Parathyroid adenoma (tissue), 2 donors: ENCODE measurements around the gene PIP5KL1.
A peak's percentile ranks its signal among the peaks of the same experiment; 100 is the strongest.

Experiments used
- H2AFZ ChIP-seq: fragments of 300-600 bp; sonication (generic); one replicate; pipeline ENCODE4 v1.7.0; 2017; ENCODE audit warnings: antibody characterized with exemption, mild to moderate bottlenecking
- H3K27ac ChIP-seq: fragments of 300-600 bp; sonication (generic); one replicate; pipeline ENCODE4 v1.7.0; 2017
- H3K27me3 ChIP-seq: fragments of 300-600 bp; sonication (generic); one replicate; pipeline ENCODE4 v1.7.0; 2017; ENCODE audit warnings: low read length; ENCODE audit not compliant: control insufficient read depth, insufficient read depth
- H3K36me3 ChIP-seq: fragments of 300-600 bp; sonication (generic); one replicate; pipeline ENCODE4 v1.7.0; 2017; ENCODE audit warnings: low read length; ENCODE audit not compliant: control insufficient read depth, insufficient read depth
- H3K4me1 ChIP-seq: fragments of 300-600 bp; sonication (generic); one replicate; pipeline ENCODE4 v1.7.0; 2017; ENCODE audit warnings: control low read depth
- H3K4me2 ChIP-seq: fragments of 300-600 bp; sonication (generic); one replicate; pipeline ENCODE4 v1.7.0; 2017; ENCODE audit warnings: low read length
- H3K4me3 ChIP-seq: fragments of 300-600 bp; sonication (generic); one replicate; pipeline ENCODE4 v1.7.0; 2017; ENCODE audit warnings: low read depth, low read length
- H3K79me2 ChIP-seq: fragments of 300-600 bp; sonication (generic); one replicate; pipeline ENCODE4 v1.7.0; 2017; ENCODE audit warnings: control low read depth
- H3K9ac ChIP-seq: fragments of 300-600 bp; sonication (generic); one replicate; pipeline ENCODE4 v1.7.0; 2017; ENCODE audit warnings: mild to moderate bottlenecking
- H3K9me3 ChIP-seq: fragments of 300-600 bp; sonication (generic); one replicate; pipeline ENCODE4 v1.7.0; 2017; ENCODE audit warnings: low read length; ENCODE audit not compliant: control insufficient read depth
- CTCF ChIP-seq: fragments of 300-600 bp; sonication (generic); IDR thresholded peaks from one replicate; pipeline ENCODE4 v1.7.0; 2017; ENCODE audit warnings: antibody characterized with exemption, mild to moderate bottlenecking
- donor health status: primary hyperparathyroidism.

Gene PIP5KL1

GRCh38 chr9:127878652-127879390 lies 51.8 kb downstream of the PIP5KL1 start:
- H3K9ac ChIP-seq: no peak overlapping the region
- no peak overlapping the region for H2AFZ ChIP-seq
- no peaks in the 10 kb centered on the region for H3K36me3 ChIP-seq
- no peak for TF ChIP-seq CTCF
- no peaks in the 10 kb centered on the region for H3K27me3 ChIP-seq
- no peak overlapping the region for H3K4me3 ChIP-seq
- H3K4me2 ChIP-seq: no peak overlapping the region
- no peaks in the 10 kb centered on the region for H3K79me2 ChIP-seq
- H3K4me1 ChIP-seq: no peaks in the 10 kb centered on the region
- no peak overlapping the region for H3K27ac ChIP-seq
- no peaks in the 10 kb centered on the region for H3K9me3 ChIP-seq

GRCh38 chr9:127878001-127878651 lies 52.5 kb downstream of the PIP5KL1 start:
- H3K36me3 ChIP-seq: no peaks in the 10 kb centered on the region
- no peaks in the 10 kb centered on the region for H3K27me3 ChIP-seq
- no peak for TF ChIP-seq CTCF
- peak overlapping the region; percentile 58 for H3K4me3 ChIP-seq
- no peaks in the 10 kb centered on the region for H3K4me1 ChIP-seq
- H3K9ac ChIP-seq: no peak overlapping the region
- peak overlapping the region; percentile 95 for H3K4me2 ChIP-seq
- H2AFZ ChIP-seq: peak overlapping the region; percentile 83
- no peak overlapping the region for H3K27ac ChIP-seq
- H3K79me2 ChIP-seq: no peaks in the 10 kb centered on the region
- no peaks in the 10 kb centered on the region for H3K9me3 ChIP-seq

GRCh38 chr9:127877566-127877998 lies 53.0 kb downstream of the PIP5KL1 start, which contains the start of gene AK1:
Gene AK1, minus strand, starts transcription at chr9:127877675. Its CDS starts 3,058 bp downstream, at chr9:127874617.
- Histone ChIP-seq H3K27ac (no peak within 1 kb of the TSS), H3K4me1 (no peaks in the 10 kb centered on the region), H3K4me3 (peak within 1 kb of the TSS; percentile 58), H3K36me3 (no peaks in the 10 kb centered on the region), H3K27me3 (no peaks in the 10 kb centered on the region), H3K9me3 (no peaks in the 10 kb centered on the region), H3K4me2 (peak within 1 kb of the TSS; percentile 95), H3K79me2 (no peaks in the 10 kb centered on the region), H2AFZ (peak within 1 kb of the TSS; percentile 83), H3K9ac (no peak within 1 kb of the TSS)
- TF ChIP-seq CTCF: no peak

GRCh38 chr9:127876764-127877562 lies 53.6 kb downstream of the PIP5KL1 start:
- Histone ChIP-seq H3K36me3 (no peaks in the 10 kb centered on the region), H3K27me3 (no peaks in the 10 kb centered on the region), H3K27ac (no peak overlapping the region), H2AFZ (peak overlapping the region; percentile 83), H3K4me2 (peak overlapping the region; percentile 95), H3K4me1 (no peaks in the 10 kb centered on the region), H3K9me3 (no peaks in the 10 kb centered on the region), H3K4me3 (peak overlapping the region; percentile 58), H3K79me2 (no peaks in the 10 kb centered on the region), H3K9ac (no peak overlapping the region)
- no peak for TF ChIP-seq CTCF
